NCI-H1694 treated with DMSO at 0.1 percent for 48 hours (cell line): Measurements from ENCODE around the gene FAM181A.

Experiments
- DNase-seq: peaks from one replicate; lab custom pipeline; 2025; lab: John Stamatoyannopoulos, UW

The FAM181A gene

GRCh38 chr14:93978735-93979134, 51.6 kb downstream of the FAM181A start:
- DNase-seq, result no peak
